B cell (primary cell): ENCODE results near the gene VANGL2. TPM values are rescaled to one million over a fixed set of nuclear protein-coding genes. Genes with fewer than 3 reads are reported as not detected.

Source experiments
- ATAC-seq: fragments of 200-7000 bp; cut with Tn5 transposase; one replicate; pipeline ENCODE4 v1.10.0; 2021; ENCODE audit warnings: low read depth, mild to moderate bottlenecking, moderate number of reproducible peaks, moderate library complexity
- CTCF ChIA-PET: fragments of 350-600 bp; sonication (Branson Sonifier 250); formaldehyde crosslinking; loops from one replicate; lab custom pipeline; 2021; ENCODE audit warnings: antibody characterized with exemption, inconsistent platforms; lab: Charles Lee
- POLR2A ChIA-PET: fragments of 350-600 bp; sonication (Branson Sonifier 250); formaldehyde crosslinking; loops from one replicate; lab custom pipeline; 2021; ENCODE audit warnings: antibody characterized with exemption; lab: Charles Lee
- DNase-seq: peaks from one replicate; pipeline ENCODE4 v3.0.0; 2013
- H2AFZ ChIP-seq: 2 replicates; pipeline ENCODE4 v1.6.1; 2012; ENCODE audit warnings: mild to moderate bottlenecking, low read depth, low read length; ENCODE audit not compliant: insufficient read depth, poor library complexity, severe bottlenecking
- H3K27ac ChIP-seq, 2 donors: 1 replicate in 1 of 2; 2 replicates in 1 of 2; pipeline ENCODE4 v1.5.1; 2012 to 2013; ENCODE audit warnings: low read length in 2 of 2, mild to moderate bottlenecking in 2 of 2, moderate library complexity in 1 of 2
- H3K27me3 ChIP-seq, 4 experiments: fragments of 200-600 bp in 1 of 4; sonication (generic) in 1 of 4; replicated peaks in 1 of 4; 1 replicate in 2 of 4; 2 replicates in 2 of 4; pipeline versions ENCODE4 v1.6.1 to v1.7.0; 2013 to 2016; ENCODE audit warnings: low read length in 3 of 4, mild to moderate bottlenecking in 2 of 4, mixed read lengths in 1 of 4, moderate library complexity in 1 of 4; ENCODE audit not compliant: insufficient read depth in 4 of 4, control insufficient read depth in 3 of 4; ENCODE audit errors: control extremely low read depth in 1 of 4
- H3K36me3 ChIP-seq, 2 experiments: replicated peaks in 1 of 2; 1 replicate in 1 of 2; 2 replicates in 1 of 2; pipeline versions ENCODE4 v1.6.1 to v1.7.1; 2013; ENCODE audit warnings: low read length in 1 of 2; ENCODE audit not compliant: insufficient read depth in 2 of 2, control insufficient read depth in 1 of 2; ENCODE audit errors: control extremely low read depth in 1 of 2, extremely low read depth in 1 of 2
- H3K4me1 ChIP-seq, 2 donors: fragments of 200-600 bp in 1 of 2; sonication (generic) in 1 of 2; 1 replicate in 1 of 2; 2 replicates in 1 of 2; pipeline versions ENCODE4 v1.5.1 to v1.6.1; 2013 to 2017; ENCODE audit warnings: low read length in 2 of 2; ENCODE audit not compliant: control insufficient read depth in 2 of 2, insufficient read depth in 2 of 2
- H3K4me2 ChIP-seq: replicated peaks from 2 replicates; pipeline ENCODE3; 2012; ENCODE audit warnings: mild to moderate bottlenecking, low read depth, low read length; ENCODE audit not compliant: poor library complexity, severe bottlenecking
- H3K4me3 ChIP-seq, 5 experiments: fragments of 200-600 bp in 1 of 5; sonication (generic) in 1 of 5; 1 replicate in 3 of 5; 2 replicates in 2 of 5; pipeline versions ENCODE4 v1.5.1 to v1.7.0; 2011 to 2016; ENCODE audit warnings: low read length in 4 of 5, mild to moderate bottlenecking in 4 of 5, low read depth in 2 of 5, control low read depth in 1 of 5, moderate library complexity in 1 of 5; ENCODE audit not compliant: insufficient read depth in 1 of 5; ENCODE audit errors: control extremely low read depth in 1 of 5, extremely low read depth in 1 of 5
- H3K79me2 ChIP-seq: fragments of 200-600 bp; sonication (generic); one replicate; pipeline ENCODE4 v1.6.0; 2016; ENCODE audit warnings: low read length; ENCODE audit not compliant: control insufficient read depth, insufficient read depth
- H3K9ac ChIP-seq: fragments of 200-600 bp; sonication (generic); 2 replicates; pipeline ENCODE4 v1.6.1; 2017; ENCODE audit warnings: mild to moderate bottlenecking, low read length, moderate library complexity
- H3K9me3 ChIP-seq, 3 donors: one replicate each; pipeline versions ENCODE4 v1.6.1 to v1.7.1; 2013; ENCODE audit warnings: low read length in 2 of 3; ENCODE audit not compliant: control insufficient read depth in 2 of 3, insufficient read depth in 1 of 3; ENCODE audit errors: control extremely low read depth in 1 of 3
- H4K20me1 ChIP-seq: 2 replicates; pipeline ENCODE4 v1.6.0; 2012; ENCODE audit warnings: mild to moderate bottlenecking, low read length; ENCODE audit not compliant: insufficient read depth, control insufficient read depth, poor library complexity, severe bottlenecking
- H3K27ac Mint-ChIP-seq: one replicate; pipeline ENCODE4 v1.8.0; 2021; ENCODE audit warnings: mixed read lengths
- H3K27me3 Mint-ChIP-seq: one replicate; pipeline ENCODE4 v1.8.0; 2021; ENCODE audit warnings: mixed read lengths
- H3K4me1 Mint-ChIP-seq: one replicate; pipeline ENCODE4 v1.8.0; 2021; ENCODE audit warnings: mixed read lengths
- H3K4me3 Mint-ChIP-seq: one replicate; pipeline ENCODE4 v1.8.0; 2021; ENCODE audit warnings: mixed read lengths
- H3K9me3 Mint-ChIP-seq: one replicate; pipeline ENCODE4 v1.8.0; 2022; ENCODE audit warnings: mixed read lengths; ENCODE audit not compliant: insufficient read depth
- EZH2 ChIP-seq: IDR thresholded peaks from 2 replicates; pipeline ENCODE4 v1.6.1; 2012; ENCODE audit warnings: borderline replicate concordance, low read depth, mild to moderate bottlenecking, moderate library complexity, low read length; ENCODE audit not compliant: insufficient read depth, poor library complexity, severe bottlenecking
- WGBS: methylation state at CpG from one replicate; pipeline ENCODE4 v1.1.5; 2013; ENCODE audit warnings: missing lambda C conversion rate; ENCODE audit not compliant: insufficient coverage; 5-methylcytosine and 5-hydroxymethylcytosine counted together
- intact Hi-C: fragments of 100-400 bp; cut with micrococcal nuclease; formaldehyde crosslinking; loops from one replicate; pipeline ENCODE4 v1.10.0; 2022
- polyA plus RNA-seq: library from polyadenylated mRNA; depleted of rRNA; stranded (reverse); fragments of >200 nt; gene quantifications from 2 replicates; pipeline ENCODE4 v1.2.3, GENCODE V29; 2012
- total RNA-seq, 2 donors: library from RNA; stranded (reverse); fragments of 120-200 nt in 1 of 2; gene quantifications; 1 replicate in 1 of 2; 2 replicates in 1 of 2; pipeline versions ENCODE4 v1.2.3 to v1.2.4, GENCODE V29; 2013 to 2022
- TF ChIP-seq, protein P1 (sequence below): fragments of 200-600 bp; IDR thresholded peaks from one replicate; pipeline ENCODE4 v1.8.0; 2022; ENCODE audit warnings: antibody characterized with exemption, mild to moderate bottlenecking

The VANGL2 gene
- total and polyA plus RNA-seq, 2 donors (not counting 1 experiment from before 2014, with no cell fraction given): 0.48 to 14.4 TPM

GRCh38 chr1:160365325-160365724 is 35.0 kb upstream of the VANGL2 start:
- POLR2A ChIA-PET: no interaction called here
- intact Hi-C loops: no loop called here
- CTCF ChIA-PET: interaction anchor here (0.6 to 1.3 kb wide), 2 partner anchors 12 to 483 kb away, joined by 3 to 4 read pairs; no protein-coding TSS in a partner anchor

DNA sequence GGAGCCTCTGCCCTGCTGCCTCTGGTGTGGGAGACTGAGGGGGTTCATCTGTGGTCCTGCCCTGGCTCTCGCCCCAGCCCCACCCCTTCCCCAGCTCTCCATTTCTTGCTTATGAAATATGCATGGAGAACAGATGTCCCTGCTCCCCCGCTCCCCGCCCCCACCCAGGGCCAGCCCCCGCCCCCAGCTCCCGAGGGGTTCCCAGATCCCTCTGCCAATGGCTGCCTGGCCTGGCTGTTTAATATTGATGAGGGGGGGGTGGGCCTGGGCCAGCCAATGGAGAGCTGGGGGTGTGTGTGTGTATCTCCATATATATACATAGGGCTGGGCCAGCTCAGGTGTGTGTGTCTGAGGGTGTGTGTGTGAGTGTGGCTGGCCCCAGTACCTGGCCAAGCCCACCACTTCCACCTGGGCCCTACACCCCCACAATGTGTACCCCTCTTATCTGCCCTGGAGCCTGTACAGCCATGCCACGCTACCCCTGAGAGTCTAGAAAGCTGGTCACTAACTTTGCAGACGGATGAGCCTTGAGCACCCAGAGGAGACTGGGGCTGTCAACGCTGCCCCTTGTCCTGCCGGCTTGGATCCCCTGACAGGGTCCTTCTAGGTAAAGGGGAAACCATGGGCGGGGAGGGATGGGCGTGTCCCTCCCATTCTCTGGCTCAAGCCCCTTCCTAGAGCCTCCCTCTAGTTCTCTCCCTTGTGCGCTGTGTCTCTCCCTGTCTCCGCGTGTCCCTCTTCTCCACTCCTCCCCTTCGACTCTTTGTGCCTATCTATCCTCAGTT is 33.4 kb upstream of the VANGL2 start, which contains the start of gene NHLH1:
NHLH1 (plus strand) TSS at position 341 of the 785 bp plus-strand sequence. CDS start 3,661 bp downstream, outside the sequence.
- DNase-seq (no peak), ATAC-seq (no peak)
- intact Hi-C loops: no loop called here
- ChIA-PET CTCF (interaction anchor here (1.3 to 1.4 kb wide), 2 partner anchors 10 to 75 kb away, joined by 3 to 5 read pairs; no protein-coding TSS in a partner anchor), POLR2A (interaction anchor here (0.7 kb wide), 1 partner anchor 121 kb away, joined by 4 read pairs; no protein-coding TSS in a partner anchor)
- H4K20me1 ChIP-seq: no peaks in the 10 kb centered on the region
- H3K27me3 ChIP-seq: no peaks in the 10 kb centered on the region
- H3K27ac ChIP-seq: no peak within 1 kb of the TSS
- WGBS: 95% methylated on average over 7 of the region's 15 CpGs
- H3K4me1 ChIP-seq: no peaks in the 10 kb centered on the region
- no peaks in the 10 kb centered on the region for H3K79me2 ChIP-seq
- TF ChIP-seq EZH2: no peak
- TF ChIP-seq, protein P1, sequence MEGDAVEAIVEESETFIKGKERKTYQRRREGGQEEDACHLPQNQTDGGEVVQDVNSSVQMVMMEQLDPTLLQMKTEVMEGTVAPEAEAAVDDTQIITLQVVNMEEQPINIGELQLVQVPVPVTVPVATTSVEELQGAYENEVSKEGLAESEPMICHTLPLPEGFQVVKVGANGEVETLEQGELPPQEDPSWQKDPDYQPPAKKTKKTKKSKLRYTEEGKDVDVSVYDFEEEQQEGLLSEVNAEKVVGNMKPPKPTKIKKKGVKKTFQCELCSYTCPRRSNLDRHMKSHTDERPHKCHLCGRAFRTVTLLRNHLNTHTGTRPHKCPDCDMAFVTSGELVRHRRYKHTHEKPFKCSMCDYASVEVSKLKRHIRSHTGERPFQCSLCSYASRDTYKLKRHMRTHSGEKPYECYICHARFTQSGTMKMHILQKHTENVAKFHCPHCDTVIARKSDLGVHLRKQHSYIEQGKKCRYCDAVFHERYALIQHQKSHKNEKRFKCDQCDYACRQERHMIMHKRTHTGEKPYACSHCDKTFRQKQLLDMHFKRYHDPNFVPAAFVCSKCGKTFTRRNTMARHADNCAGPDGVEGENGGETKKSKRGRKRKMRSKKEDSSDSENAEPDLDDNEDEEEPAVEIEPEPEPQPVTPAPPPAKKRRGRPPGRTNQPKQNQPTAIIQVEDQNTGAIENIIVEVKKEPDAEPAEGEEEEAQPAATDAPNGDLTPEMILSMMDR: no peak
- H3K27ac Mint-ChIP-seq: no peak within 1 kb of the TSS
- no peak within 1 kb of the TSS for H3K4me3 Mint-ChIP-seq
- no peak within 1 kb of the TSS for H3K9ac ChIP-seq
- H3K36me3 ChIP-seq: no peaks in the 10 kb centered on the region
- no peak within 1 kb of the TSS for H2AFZ ChIP-seq
- no peak within 1 kb of the TSS for H3K4me2 ChIP-seq
- H3K9me3 Mint-ChIP-seq: no peaks in the 10 kb centered on the region
- no peaks in the 10 kb centered on the region for H3K27me3 Mint-ChIP-seq
- no peak within 1 kb of the TSS for H3K4me3 ChIP-seq
- no peaks in the 10 kb centered on the region for H3K4me1 Mint-ChIP-seq
- H3K9me3 ChIP-seq: no peaks in the 10 kb centered on the region

More at GRCh38 chr1:160365325-160365724, 35.0 kb upstream of the VANGL2 start:
- Histone ChIP-seq H3K27ac (no peak overlapping the region), H3K9me3 (no peaks in the 10 kb centered on the region), H2AFZ (no peak overlapping the region), H3K27me3 (no peaks in the 10 kb centered on the region), H4K20me1 (no peaks in the 10 kb centered on the region), H3K79me2 (no peaks in the 10 kb centered on the region), H3K4me2 (no peak overlapping the region), H3K4me3 (no peak overlapping the region), H3K4me1 (no peaks in the 10 kb centered on the region), H3K36me3 (peaks cover 0 to 6% of the 10 kb centered on the region in 2 experiments), H3K9ac (no peak overlapping the region)
- Mint-ChIP-seq H3K4me3 (no peak overlapping the region), H3K9me3 (no peaks in the 10 kb centered on the region), H3K4me1 (no peaks in the 10 kb centered on the region), H3K27ac (no peak overlapping the region), H3K27me3 (no peaks in the 10 kb centered on the region)
- DNase-seq (no peak), ATAC-seq (no peak)
- no peak for TF ChIP-seq EZH2
- TF ChIP-seq, protein P1: no peak
- WGBS: no CpG with 5 or more reads among the region's 1 CpG
